Measurements from ENCODE around the gene NOC3L.
"Not testable (repeated sequence)": the region's sequence is repeated elsewhere in the genome, so short reads cannot be mapped to it uniquely, and the experiment has no call there.

The NOC3L gene

DNA sequence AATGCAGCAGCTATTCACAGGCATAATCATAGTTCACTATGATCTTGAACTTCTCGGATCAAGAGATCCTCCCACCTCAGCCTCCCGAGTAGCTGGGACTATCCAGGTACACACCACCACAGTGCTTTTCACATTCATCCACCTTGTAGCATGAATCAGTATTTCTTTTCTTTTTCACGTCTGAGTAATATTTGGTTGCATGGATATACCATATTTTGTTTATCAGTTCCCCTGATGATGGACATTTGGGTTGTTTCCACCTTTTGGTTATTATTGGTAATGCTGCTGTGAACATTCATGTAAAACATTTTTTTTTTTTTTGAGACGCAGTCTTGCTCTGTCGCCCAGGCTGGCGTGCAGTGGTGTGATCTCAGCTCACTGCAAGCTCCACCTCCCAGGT lies 36.0 kb upstream of the NOC3L start:
- Histone ChIP-seq H3K4me1 (ENCODE audit: control insufficient read depth in 1 of 2, insufficient read depth in 2 of 2, low read length in 2 of 2) (peaks cover 0 to under 1% of the 10 kb centered on the region in 2 donors), H3K27ac (ENCODE audit: low read depth, low read length) (no peak overlapping the region), H3K4me3 (ENCODE audit: low read depth in 1 of 2, low read length in 2 of 2) (no peak overlapping the region), H3K9ac (ENCODE audit: low read depth in 1 of 2, low read length in 2 of 2) (no peak overlapping the region), H3K9me3 (ENCODE audit: control insufficient read depth in 1 of 2, low read length in 2 of 2) (no peaks in the 10 kb centered on the region), H3K27me3 (ENCODE audit: control insufficient read depth in 1 of 2, insufficient read depth in 2 of 2, low read length in 2 of 2) (no peaks in the 10 kb centered on the region), H3K36me3 (ENCODE audit: control insufficient read depth in 1 of 2, insufficient read depth in 2 of 2, low read length in 2 of 2) (no peaks in the 10 kb centered on the region)

DNA sequence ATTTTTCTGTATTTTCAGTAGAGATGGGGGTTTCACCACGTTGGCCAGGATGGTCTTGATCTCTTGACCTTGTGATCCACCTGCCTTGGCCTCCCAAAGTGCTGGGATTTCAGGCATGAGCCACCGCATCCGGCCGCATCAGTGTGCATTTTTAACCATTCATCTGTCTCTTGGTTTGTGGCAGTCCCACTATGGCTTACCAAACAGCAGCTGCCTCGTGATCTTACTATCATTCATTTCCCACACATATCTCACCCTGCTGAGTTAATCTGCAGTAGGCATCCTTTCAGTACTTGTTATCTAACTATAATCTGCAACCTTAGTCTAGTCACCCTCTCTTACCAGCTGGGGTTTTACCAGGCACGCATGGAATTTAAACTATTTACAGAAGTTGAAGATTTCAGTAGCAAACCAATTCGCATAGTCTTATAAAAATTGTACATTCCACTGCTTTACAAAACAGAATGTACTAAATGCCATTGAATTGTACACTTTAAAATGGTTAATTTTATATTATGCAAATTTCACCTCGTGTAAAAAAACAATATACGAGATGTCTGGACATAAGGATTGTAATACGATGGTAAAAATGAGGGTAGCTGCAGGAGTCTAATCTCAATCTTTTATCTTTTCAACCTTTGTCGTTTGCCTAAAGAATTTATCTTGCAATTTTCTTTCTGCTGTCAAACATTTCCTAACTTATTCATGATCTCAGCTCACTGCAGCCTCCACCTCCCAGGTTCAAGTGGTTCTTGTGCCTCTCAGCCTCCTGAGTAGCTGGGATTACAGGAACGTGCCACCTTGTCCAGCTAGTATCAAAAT lies 35.0 kb upstream of the NOC3L start:
- no peaks in the 10 kb centered on the region for H3K4me1 ChIP-seq (ENCODE audit: control insufficient read depth in 1 of 2, insufficient read depth in 2 of 2, low read length in 2 of 2)
- no peak overlapping the region for H3K9ac ChIP-seq (ENCODE audit: low read depth in 1 of 2, low read length in 2 of 2)
- no peaks in the 10 kb centered on the region for H3K36me3 ChIP-seq (ENCODE audit: control insufficient read depth in 1 of 2, insufficient read depth in 2 of 2, low read length in 2 of 2)
- H3K9me3 ChIP-seq (ENCODE audit: control insufficient read depth in 1 of 2, low read length in 2 of 2) = no peaks in the 10 kb centered on the region
- no peak overlapping the region for H3K27ac ChIP-seq (ENCODE audit: low read depth, low read length)
- no peaks in the 10 kb centered on the region for H3K27me3 ChIP-seq (ENCODE audit: control insufficient read depth in 1 of 2, insufficient read depth in 2 of 2, low read length in 2 of 2)
- H3K4me3 ChIP-seq (ENCODE audit: low read depth in 1 of 2, low read length in 2 of 2) = no peak overlapping the region

GRCh38 chr10:94392117-94392516 lies 29.4 kb upstream of the NOC3L start:
- not testable (repeated sequence) for H3K27ac ChIP-seq (ENCODE audit: low read depth, low read length); H3K36me3 ChIP-seq (ENCODE audit: control insufficient read depth in 1 of 2, insufficient read depth in 2 of 2, low read length in 2 of 2); H3K4me3 ChIP-seq (ENCODE audit: low read depth in 1 of 2, low read length in 2 of 2); H3K9me3 ChIP-seq (ENCODE audit: control insufficient read depth in 1 of 2, low read length in 2 of 2); H3K27me3 ChIP-seq (ENCODE audit: control insufficient read depth in 1 of 2, insufficient read depth in 2 of 2, low read length in 2 of 2); H3K4me1 ChIP-seq (ENCODE audit: control insufficient read depth in 1 of 2, insufficient read depth in 2 of 2, low read length in 2 of 2); H3K9ac ChIP-seq (ENCODE audit: low read depth in 1 of 2, low read length in 2 of 2)

- not testable (repeated sequence) for H3K9me3 ChIP-seq (ENCODE audit: control insufficient read depth in 1 of 2, low read length in 2 of 2); H3K9ac ChIP-seq (ENCODE audit: low read depth in 1 of 2, low read length in 2 of 2); H3K4me3 ChIP-seq (ENCODE audit: low read depth in 1 of 2, low read length in 2 of 2); H3K36me3 ChIP-seq (ENCODE audit: control insufficient read depth in 1 of 2, insufficient read depth in 2 of 2, low read length in 2 of 2); H3K27ac ChIP-seq (ENCODE audit: low read depth, low read length); H3K27me3 ChIP-seq (ENCODE audit: control insufficient read depth in 1 of 2, insufficient read depth in 2 of 2, low read length in 2 of 2)
- peaks cover 0 to 10% of the 10 kb centered on the region in 2 donors for H3K4me1 ChIP-seq (ENCODE audit: control insufficient read depth in 1 of 2, insufficient read depth in 2 of 2, low read length in 2 of 2)
These were observed 23.0 kb upstream of the NOC3L start for GRCh38 chr10:94385733-94386132.

- H3K27me3 ChIP-seq (ENCODE audit: control insufficient read depth in 1 of 2, insufficient read depth in 2 of 2, low read length in 2 of 2) = no peaks in the 10 kb centered on the region
- no peaks in the 10 kb centered on the region for H3K36me3 ChIP-seq (ENCODE audit: control insufficient read depth in 1 of 2, insufficient read depth in 2 of 2, low read length in 2 of 2)
- no peak overlapping the region for H3K9ac ChIP-seq (ENCODE audit: low read depth in 1 of 2, low read length in 2 of 2)
- no peaks in the 10 kb centered on the region for H3K9me3 ChIP-seq (ENCODE audit: control insufficient read depth in 1 of 2, low read length in 2 of 2)
- peaks cover 0 to 10% of the 10 kb centered on the region in 2 donors for H3K4me1 ChIP-seq (ENCODE audit: control insufficient read depth in 1 of 2, insufficient read depth in 2 of 2, low read length in 2 of 2)
- H3K4me3 ChIP-seq (ENCODE audit: low read depth in 1 of 2, low read length in 2 of 2) = no peak overlapping the region
- no peak overlapping the region for H3K27ac ChIP-seq (ENCODE audit: low read depth, low read length)
These were observed 20.8 kb upstream of the NOC3L start for GRCh38 chr10:94383530-94383929.

- no peak overlapping the region for H3K4me3 ChIP-seq (ENCODE audit: low read depth in 1 of 2, low read length in 2 of 2)
- no peaks in the 10 kb centered on the region for H3K27me3 ChIP-seq (ENCODE audit: control insufficient read depth in 1 of 2, insufficient read depth in 2 of 2, low read length in 2 of 2)
- no peaks in the 10 kb centered on the region for H3K4me1 ChIP-seq (ENCODE audit: control insufficient read depth in 1 of 2, insufficient read depth in 2 of 2, low read length in 2 of 2)
These were observed 14.1 kb upstream of the NOC3L start for GRCh38 chr10:94376865-94377264.

GRCh38 chr10:94375374-94375773 lies 12.6 kb upstream of the NOC3L start:
- no peak overlapping the region for H3K27ac ChIP-seq (ENCODE audit: low read depth, low read length)
- no peak overlapping the region for H3K9ac ChIP-seq (ENCODE audit: low read depth in 1 of 2, low read length in 2 of 2)
- no peaks in the 10 kb centered on the region for H3K36me3 ChIP-seq (ENCODE audit: control insufficient read depth in 1 of 2, insufficient read depth in 2 of 2, low read length in 2 of 2)
- no peaks in the 10 kb centered on the region for H3K4me1 ChIP-seq (ENCODE audit: control insufficient read depth in 1 of 2, insufficient read depth in 2 of 2, low read length in 2 of 2)
- no peaks in the 10 kb centered on the region for H3K9me3 ChIP-seq (ENCODE audit: control insufficient read depth in 1 of 2, low read length in 2 of 2)
- H3K27me3 ChIP-seq (ENCODE audit: control insufficient read depth in 1 of 2, insufficient read depth in 2 of 2, low read length in 2 of 2) = no peaks in the 10 kb centered on the region
- H3K4me3 ChIP-seq (ENCODE audit: low read depth in 1 of 2, low read length in 2 of 2) = no peak overlapping the region

More at GRCh38 chr10:94376865-94377264, 14.1 kb upstream of the NOC3L start:
- H3K9ac ChIP-seq (ENCODE audit: low read depth in 1 of 2, low read length in 2 of 2) = no peak overlapping the region
- no peaks in the 10 kb centered on the region for H3K9me3 ChIP-seq (ENCODE audit: control insufficient read depth in 1 of 2, low read length in 2 of 2)
- H3K36me3 ChIP-seq (ENCODE audit: control insufficient read depth in 1 of 2, insufficient read depth in 2 of 2, low read length in 2 of 2) = no peaks in the 10 kb centered on the region
- H3K27ac ChIP-seq (ENCODE audit: low read depth, low read length) = no peak overlapping the region

DNA sequence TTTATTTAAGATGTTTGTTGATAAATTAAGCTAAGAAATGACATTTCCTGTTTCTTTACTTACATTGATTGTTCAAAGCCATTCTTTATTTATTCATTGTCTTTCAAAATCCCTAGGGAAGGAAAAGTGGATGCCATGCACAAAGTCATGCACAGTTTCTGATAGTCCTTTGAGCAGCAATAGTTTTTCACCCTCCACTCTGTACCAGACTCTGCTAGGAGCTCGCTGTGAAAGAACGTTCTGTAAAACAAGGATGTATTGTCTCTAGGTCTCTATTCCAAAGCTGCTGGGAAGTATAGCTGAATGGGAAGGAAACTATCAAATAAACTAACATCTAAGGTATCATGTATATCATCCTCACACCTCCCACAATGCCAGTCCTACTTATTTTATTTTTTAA lies 7.8 kb upstream of the NOC3L start:
- H3K27me3 ChIP-seq (ENCODE audit: control insufficient read depth in 1 of 2, insufficient read depth in 2 of 2, low read length in 2 of 2) = no peaks in the 10 kb centered on the region
- H3K27ac ChIP-seq (ENCODE audit: low read depth, low read length) = no peak overlapping the region
- no peaks in the 10 kb centered on the region for H3K36me3 ChIP-seq (ENCODE audit: control insufficient read depth in 1 of 2, insufficient read depth in 2 of 2, low read length in 2 of 2)
- H3K4me1 ChIP-seq (ENCODE audit: control insufficient read depth in 1 of 2, insufficient read depth in 2 of 2, low read length in 2 of 2) = no peaks in the 10 kb centered on the region
- H3K9me3 ChIP-seq (ENCODE audit: control insufficient read depth in 1 of 2, low read length in 2 of 2) = no peaks in the 10 kb centered on the region
- H3K9ac ChIP-seq (ENCODE audit: low read depth in 1 of 2, low read length in 2 of 2) = no peak overlapping the region
- no peak overlapping the region for H3K4me3 ChIP-seq (ENCODE audit: low read depth in 1 of 2, low read length in 2 of 2)

- H3K36me3 ChIP-seq (ENCODE audit: control insufficient read depth in 1 of 2, insufficient read depth in 2 of 2, low read length in 2 of 2) = no peaks in the 10 kb centered on the region
- H3K9ac ChIP-seq (ENCODE audit: low read depth in 1 of 2, low read length in 2 of 2) = no peak overlapping the region
- no peak overlapping the region for H3K27ac ChIP-seq (ENCODE audit: low read depth, low read length)
- no peaks in the 10 kb centered on the region for H3K27me3 ChIP-seq (ENCODE audit: control insufficient read depth in 1 of 2, insufficient read depth in 2 of 2, low read length in 2 of 2)
- H3K4me1 ChIP-seq (ENCODE audit: control insufficient read depth in 1 of 2, insufficient read depth in 2 of 2, low read length in 2 of 2) = peaks cover 10 to 14% of the 10 kb centered on the region in 2 donors
- H3K9me3 ChIP-seq (ENCODE audit: control insufficient read depth in 1 of 2, low read length in 2 of 2) = no peaks in the 10 kb centered on the region
- H3K4me3 ChIP-seq (ENCODE audit: low read depth in 1 of 2, low read length in 2 of 2) = no peak overlapping the region
These were observed 3.6 kb upstream of the NOC3L start for GRCh38 chr10:94366382-94366781.

GRCh38 chr10:94364482-94364881 lies 1.7 kb upstream of the NOC3L start:
- Histone ChIP-seq H3K4me3 (ENCODE audit: low read depth in 1 of 2, low read length in 2 of 2) (no peak overlapping the region), H3K9ac (ENCODE audit: low read depth in 1 of 2, low read length in 2 of 2) (no peak overlapping the region), H3K4me1 (ENCODE audit: control insufficient read depth in 1 of 2, insufficient read depth in 2 of 2, low read length in 2 of 2) (peaks cover 15 to 18% of the 10 kb centered on the region in 2 donors), H3K27me3 (ENCODE audit: control insufficient read depth in 1 of 2, insufficient read depth in 2 of 2, low read length in 2 of 2) (no peaks in the 10 kb centered on the region), H3K27ac (ENCODE audit: low read depth, low read length) (no peak overlapping the region), H3K9me3 (ENCODE audit: control insufficient read depth in 1 of 2, low read length in 2 of 2) (no peaks in the 10 kb centered on the region), H3K36me3 (ENCODE audit: control insufficient read depth in 1 of 2, insufficient read depth in 2 of 2, low read length in 2 of 2) (no peaks in the 10 kb centered on the region)
